NAMALWA (cell line): Measurements from ENCODE around the gene HTR6.
"Not testable (repeated sequence)": the region's sequence is repeated elsewhere in the genome, so short reads cannot be mapped to it uniquely, and the experiment has no call there.

ENCODE experiments used
- DNase-seq: peaks from one replicate; pipeline ENCODE4 v3.0.0-alpha.2; 2015; ENCODE audit warnings: low spot score

The HTR6 gene

DNA sequence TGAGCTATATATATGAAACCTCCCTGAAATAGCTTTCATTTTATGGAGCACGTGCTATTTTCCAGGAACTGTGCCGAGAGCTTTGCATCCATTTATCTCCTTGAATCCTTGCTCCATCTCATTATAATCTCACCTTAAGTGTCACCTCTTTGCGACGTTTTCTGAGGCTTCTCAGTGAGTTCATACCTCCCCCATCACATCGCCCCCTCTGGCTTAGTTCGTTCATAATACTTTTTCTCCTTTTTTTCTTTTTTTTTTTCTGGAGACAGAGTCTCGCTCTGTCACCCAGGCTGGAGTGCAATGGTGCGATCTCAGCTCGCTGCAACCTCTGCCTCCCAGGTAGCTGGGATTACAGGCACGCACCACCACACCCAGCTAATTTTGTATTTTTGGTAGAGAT lies 25.4 kb upstream of the HTR6 start:
- not testable (repeated sequence) for DNase-seq

DNA sequence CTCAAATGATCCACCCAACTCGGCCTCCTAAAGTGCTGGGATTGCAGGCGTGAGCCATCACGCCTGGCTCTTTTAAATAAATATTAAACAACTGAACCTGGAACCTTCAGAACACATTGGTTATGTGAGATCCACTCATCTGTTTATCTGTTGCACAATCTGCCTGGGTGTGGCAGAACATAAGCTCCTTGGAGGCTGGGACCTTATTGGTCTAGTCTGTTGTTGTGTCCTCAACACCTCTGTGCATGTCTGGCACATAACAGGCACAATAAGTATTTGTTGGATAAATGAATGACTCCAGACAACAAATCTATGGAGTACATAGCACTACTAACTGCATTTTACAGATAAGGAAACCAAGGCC lies 24.7 kb upstream of the HTR6 start:
- DNase-seq: no peak

DNA sequence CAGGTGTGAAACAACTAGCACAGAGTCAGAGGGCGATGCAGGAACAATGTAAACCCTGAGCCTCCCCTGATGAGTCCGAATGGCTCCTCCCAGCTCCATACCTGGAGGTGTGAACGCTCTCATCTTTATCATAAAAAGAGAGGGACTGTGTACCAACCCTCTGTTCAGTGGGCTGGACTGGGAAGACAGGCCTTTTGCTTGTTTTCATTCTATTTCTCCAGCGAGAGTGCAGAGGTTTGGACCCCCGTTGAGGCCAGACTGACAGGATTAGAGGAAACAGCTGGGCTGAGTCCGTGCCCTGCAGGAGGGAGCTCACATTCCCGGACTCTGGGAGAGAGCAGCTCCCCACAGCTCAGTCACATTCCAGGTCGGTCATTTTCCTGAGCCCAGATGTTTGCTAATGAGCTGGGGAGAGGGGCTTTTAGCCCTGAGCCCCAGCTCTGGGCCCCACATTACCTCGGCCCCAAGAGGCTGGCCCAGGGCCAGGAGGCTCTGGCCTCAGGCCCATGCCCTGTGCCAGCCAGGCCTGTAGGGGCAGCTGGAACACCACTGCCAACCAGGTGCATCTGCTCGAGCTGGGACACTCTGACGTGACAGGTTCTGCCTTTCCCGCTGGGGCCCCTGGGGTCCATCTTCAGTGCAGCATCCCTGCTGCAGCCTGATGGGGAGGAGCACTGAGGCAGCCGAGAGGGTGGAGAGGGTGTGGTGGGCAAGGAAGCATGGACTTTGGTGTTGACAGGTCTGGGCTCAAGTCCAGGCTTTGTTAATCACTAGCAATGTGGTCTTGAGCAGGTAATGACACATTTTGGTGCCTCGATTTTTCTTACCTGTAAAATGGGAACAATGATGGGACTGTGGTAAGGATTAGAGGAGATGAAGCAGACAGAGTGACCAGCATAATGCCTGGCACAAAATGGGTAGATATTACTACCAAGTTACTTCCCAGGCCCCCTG lies 24.0 kb upstream of the HTR6 start:
- DNase-seq: no peak

DNA sequence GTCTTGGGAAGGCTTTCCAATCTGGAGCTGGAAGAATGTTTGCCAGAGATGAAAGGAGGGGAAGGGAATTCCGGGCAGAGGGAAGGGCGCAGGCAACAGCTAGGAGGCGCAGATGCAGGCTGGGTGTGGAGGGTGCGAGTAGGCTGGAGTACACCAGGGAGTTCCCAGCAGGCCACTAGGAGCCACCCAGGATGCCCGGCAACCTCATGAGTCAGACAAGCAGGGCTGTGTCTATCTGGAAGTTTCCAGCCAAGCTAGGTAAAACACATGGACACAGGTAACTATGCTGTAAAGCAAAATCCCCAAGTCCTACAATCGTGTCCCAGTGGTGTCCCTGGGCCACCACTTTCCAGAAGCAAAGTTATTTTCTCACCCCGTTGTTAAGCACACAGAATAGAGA lies 21.6 kb upstream of the HTR6 start:
- no peak for DNase-seq

DNA sequence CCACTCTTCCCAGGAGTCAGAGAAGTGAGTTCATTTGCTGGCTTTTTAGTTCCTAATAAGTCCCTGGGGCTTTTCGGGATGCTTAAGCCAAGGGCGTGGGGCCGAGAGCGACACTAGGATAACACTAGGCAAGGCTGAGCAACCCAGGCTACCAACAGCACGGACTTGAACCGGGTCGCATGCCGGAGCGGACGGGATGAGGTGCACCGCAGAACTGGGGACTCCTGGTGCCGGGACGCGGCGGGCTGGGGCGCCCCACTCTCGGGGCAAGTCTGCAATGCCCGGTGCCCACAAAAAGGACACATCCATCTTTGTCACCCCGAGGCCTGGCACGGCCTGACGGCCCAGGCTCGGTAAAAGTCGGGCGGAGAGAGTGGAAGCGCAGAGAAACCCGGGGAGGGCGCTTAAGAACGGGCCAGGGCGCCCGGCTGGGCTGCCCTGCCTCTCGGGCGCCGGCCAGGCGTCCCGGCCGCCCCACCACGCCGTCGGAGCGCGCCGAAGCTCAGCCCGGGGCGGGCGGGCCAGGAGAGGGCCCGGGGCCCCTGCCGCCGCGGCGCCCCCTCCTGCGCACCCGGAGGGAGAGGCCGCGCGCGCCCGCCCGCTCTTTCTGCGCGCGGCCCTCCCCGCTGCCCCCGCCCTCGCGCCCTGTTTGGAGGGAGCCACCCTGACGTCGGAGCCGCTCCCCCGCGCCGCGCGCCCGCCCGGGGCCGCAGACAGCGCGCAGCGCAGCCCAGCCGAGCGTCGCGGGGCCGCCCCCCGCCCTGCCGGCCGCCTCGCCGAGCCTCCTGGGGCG lies 20.9 kb upstream of the HTR6 start, which contains the start of gene NBL1:
NBL1 (plus strand) TSS at position 710 of the 793 bp plus-strand sequence. CDS start 10,720 bp downstream, outside the sequence.
- DNase-seq: no peak

DNA sequence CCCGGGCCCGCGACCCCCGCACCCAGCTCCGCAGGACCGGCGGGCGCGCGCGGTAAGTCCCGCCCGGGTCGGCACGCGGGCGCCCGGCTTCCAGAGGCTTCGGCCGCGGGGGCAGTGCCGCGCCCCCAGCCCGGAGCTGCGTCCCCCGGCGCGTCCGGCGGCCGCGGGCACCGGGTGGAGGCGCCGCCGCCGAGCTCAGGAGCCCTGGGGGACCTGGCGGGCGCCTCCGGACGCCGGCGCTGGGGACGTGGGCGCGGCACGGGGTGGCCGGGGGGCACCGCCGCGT lies 20.3 kb upstream of the HTR6 start:
- DNase-seq: no peak

DNA sequence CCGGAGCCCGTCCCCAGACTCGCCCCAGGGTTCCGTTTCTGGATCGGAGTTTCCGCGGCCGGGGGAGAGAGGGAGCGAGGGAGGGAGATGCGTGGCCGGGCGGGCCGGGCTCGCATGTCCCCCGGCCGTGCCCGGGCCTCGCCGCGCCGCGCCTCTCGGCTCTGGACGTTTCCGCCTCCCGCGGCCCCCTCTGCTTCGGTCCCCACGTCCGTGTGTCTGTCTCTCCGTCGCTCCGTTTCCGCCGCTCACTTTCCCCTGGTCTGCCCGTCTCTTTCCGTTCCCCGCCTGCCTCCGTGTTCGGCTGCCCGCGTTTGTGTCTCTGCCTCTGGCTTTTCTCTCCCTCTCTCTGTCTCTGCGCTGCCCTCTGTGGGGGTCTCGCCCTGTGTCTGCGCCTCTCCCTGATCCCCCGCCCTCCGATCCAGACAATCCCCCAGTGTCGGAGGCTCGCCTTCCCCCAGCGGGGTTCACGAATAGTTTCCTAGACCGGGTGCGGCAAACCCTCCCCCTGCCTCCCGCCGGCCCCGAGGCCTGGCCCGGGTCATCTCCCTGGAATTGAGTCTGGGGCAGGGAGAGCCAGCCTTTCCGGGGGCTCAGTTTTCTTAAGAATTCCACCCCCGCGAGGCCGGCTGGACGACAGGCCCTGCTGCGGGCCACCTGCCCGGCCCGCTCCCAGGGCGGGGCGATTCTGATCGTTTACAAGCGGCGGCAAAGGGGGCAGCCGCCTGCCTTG lies 19.8 kb upstream of the HTR6 start:
- no peak for DNase-seq

DNA sequence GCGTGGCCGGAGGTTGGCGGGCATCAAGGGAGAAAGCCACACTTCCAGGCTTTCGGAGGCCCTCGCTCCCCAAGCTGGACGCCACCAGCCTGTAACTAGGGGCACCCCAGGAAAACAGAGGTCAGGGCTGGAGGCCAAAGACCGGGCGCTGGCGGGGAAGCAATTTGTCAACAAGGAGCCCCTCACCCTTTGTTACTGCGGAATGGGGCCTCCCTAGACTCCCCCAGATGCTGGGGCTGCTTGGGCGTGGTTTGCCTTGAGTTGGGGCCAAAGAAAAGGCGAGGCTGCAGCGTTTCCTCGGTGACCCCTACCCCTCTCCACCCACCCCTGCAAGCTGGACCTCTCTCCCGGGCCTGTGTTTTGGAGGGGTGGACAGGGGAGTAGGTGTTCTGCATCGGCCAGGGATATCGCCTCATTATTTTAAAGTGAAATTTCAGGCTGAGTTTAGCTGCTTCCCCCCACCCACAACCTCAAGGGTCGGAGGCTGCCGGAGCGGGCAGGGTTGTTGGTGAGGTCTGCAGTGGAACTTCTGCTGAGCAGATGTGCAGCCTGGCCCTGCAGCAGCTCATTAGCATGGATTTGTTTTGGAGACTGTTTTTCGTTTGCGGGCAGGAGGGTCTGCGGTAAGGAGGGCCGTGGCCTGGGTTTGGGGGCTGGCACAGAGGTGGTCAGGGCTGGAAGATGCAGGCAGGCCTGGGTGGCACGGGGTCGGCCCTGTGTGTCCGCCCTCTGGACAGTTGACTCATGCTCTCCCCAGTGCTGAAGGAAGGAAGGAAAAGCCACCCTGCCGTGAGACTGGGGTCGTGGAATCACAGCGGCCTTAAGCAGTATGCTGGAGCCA lies 19.0 kb upstream of the HTR6 start:
- no peak for DNase-seq

DNA sequence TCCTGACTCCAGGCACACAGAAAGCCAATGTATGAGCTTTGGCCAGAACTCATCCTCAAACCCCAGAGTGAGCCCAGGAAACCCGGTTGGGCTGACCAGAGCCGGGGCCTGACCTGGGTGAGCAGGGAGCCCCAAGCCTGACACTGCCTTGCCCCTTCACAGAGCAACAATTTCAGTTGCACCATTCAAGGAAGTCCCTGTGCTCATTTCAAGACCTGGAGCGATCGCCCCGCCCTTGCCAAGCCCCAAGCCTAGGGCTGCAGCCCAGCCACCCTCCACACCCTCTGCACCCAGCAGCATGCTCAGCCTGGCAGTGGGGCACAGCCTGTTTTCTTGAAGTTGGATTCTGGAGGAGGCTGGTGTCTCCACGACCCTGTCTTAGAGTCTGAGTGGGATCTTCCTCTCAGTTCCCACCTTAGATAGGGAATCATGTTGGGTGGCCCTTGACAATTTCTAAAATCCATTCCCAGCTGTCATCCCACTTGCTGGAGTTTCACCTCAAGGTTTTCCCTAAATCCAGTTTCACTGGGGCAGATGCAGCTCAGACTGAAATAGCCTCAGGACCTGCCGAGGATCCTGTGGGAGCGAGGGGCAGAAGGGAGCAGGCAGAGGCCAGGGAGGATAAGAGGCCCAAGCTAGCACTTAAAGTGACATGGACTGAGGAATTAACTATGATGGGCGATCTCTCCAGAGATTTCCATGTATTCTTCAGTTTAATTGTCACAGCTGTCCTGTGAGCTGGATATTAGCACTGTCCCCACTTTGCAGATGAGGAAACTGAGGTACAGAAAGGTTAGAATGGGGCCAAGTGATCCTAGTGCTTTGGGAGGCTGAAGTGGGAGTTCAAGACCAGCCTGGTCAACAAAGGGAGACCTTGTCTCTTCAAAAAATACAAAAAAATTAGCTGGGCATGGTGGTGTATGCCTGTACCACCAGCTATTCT lies 18.0 kb upstream of the HTR6 start:
- DNase-seq: no peak

DNA sequence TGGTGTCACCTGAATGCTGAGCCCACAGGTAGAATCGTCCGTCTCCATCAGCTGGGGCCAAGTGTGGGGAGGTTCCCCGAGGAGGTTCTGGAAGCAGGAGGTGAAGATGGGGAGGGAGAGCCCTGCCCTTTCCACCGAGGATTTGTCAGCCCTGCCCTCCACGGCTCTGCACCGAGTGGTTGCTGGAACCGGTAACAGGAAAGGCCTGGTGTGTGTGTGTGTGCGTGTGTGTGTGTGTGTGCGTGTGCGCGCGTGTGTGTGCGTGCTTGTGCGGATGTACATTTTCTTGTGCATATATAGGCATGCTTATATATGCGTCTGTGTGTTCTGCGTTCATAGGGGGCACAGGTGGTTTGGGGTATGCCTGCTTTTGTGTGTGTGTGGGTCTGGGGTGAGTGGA lies 17.0 kb upstream of the HTR6 start:
- no peak for DNase-seq

DNA sequence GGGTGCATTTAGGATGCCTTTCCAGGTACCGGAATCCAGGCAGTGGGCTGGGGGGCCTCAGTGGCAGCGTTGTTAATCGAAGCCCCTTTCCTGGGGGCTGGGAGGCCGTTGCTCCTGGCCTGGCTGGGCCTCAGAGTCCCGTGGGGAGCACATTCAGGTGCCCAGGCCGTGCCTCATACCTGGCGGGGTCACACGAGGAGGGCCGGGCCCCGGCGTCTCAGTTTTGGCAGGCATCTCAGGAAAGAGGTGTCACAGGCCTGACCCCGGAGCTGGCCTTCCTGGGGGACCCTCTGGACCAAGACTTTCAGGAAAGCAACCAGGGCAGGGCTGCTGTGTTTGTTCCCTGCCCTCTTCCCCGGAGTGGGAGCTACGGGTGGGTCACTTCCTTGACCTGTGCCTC lies 16.4 kb upstream of the HTR6 start:
- no peak for DNase-seq

DNA sequence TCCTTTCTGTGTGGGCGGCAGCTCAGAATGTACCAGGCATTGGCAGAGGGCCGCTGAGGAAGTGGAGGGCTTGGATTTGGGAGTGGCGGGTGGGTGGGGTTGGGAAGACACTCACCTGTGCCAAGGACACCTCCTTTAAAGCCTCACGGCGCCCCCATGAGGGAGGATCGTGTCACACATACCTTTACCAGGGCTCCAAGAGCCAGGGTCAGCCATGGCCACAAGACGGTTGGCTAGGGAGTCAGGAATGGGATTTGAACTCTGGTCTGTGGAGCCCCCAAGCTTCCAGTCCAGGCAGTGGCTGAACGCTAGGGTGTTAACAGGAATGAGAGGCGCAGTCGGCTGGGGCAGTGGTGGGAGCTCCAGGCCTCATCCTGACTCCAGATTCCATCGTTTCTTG lies 16.0 kb upstream of the HTR6 start:
- DNase-seq: no peak

DNA sequence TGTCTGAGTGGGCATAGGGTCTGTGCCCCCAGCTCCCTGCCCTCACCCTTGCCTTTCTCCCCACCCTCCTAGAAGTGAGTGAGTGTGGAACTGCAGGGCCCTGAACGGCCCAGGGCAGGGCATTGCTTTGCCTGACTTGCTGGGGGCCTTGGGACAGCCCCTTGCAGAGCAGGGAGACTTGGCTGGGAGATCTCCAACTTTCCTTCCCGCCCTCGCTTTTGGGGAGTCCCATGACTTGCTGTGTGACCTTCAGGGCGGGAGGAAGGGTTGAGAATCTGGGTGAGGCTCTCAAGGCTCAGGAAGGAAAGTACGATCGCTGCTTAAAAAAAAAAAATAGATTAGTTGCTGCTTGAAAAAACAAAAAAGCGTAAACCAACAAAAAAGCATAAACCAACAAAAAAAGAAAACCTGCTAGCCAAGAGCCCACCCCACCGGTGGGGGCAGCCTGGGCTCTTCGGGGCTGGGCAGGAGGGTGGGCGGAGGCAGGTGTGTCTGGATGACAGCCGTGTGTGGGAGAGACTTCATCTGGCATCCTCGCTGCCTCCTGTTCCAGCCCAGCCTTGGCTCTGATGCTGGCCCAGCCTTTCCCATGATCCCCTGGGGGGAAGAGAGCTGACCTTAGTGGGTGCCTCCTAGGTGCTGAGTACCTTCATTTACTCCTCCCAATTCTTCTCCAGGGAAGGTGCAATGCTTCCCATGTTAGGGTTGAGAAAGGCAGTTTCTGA lies 14.1 kb upstream of the HTR6 start:
- DNase-seq: no peak

DNA sequence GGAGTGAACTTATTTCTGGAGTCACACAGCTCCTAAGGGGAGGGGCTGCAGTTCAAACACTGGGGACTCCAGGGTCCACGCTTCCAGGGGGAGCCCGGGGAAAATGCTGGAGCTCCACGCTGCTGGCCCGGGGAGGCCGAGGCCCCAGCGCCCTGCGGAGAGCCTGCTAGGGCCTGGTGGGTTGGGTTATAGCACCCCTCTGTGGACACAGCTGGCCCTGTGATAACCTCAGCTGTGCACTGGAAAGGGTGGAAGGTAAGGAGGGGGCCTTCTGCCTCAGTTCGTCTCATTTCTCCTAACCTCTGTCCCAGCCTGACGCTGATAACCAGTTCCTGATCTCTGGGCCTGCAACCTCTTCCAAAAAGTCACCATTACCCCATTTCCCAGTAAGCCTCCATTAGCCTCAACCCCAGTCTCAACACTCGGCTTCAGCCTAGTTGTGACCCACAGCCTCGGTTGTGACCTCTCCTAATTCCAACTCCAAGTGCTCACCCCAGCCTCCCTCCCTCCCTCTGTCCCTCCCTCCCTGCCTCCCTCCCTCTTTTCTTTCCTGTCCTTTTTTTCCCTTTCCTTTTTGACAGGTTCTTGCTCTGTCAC lies 13.4 kb upstream of the HTR6 start:
- DNase-seq: peak; percentile 63

DNA sequence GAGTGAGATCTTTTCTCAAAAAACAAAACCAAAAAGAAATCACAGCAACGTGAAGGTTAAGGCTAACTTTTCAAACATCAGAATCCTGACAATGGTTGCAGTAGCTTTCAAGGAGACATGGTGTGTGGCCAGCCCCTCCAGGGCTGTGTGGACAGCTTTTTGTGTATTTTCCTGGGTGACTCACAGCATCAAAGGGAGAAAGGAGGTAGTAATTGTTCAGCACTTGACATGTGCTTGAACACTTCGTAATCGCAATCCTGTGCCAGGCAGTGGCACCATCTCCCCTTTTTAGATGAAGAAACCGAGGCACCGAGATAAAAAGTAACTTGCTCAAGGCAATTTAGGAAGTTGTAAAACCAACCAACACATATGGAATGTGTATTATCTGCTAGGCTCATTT lies 10.3 kb upstream of the HTR6 start:
- DNase-seq: no peak

DNA sequence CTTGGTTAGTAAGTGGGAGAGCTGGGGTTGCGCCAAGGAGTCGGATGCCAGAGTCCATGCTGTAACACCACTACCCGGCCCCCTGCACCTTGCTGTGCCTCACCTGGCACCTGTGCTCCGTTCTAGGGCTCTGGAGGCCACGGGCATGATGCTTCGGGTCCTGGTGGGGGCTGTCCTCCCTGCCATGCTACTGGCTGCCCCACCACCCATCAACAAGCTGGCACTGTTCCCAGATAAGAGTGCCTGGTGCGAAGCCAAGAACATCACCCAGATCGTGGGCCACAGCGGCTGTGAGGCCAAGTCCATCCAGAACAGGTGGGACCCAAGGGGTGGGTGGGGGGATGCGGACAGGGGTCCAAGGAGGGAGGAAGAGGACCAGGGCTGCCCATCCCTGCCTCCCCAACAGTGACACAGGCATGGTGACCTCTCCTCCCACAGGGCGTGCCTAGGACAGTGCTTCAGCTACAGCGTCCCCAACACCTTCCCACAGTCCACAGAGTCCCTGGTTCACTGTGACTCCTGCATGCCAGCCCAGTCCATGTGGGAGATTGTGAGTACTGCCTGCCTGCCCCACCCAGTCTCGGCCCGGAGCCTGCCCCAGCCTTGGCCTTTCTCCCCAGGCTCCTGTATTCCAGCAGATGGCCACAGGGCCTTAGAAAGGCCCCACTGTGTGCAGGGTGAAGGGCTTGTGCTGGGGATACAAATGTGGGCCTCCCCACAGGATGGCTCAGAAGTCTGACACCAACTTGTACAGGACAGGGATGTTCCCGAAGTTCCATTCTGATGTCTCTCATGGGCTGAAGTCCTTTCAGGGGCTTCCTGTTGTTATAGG lies 9.6 kb upstream of the HTR6 start:
- DNase-seq: no peak

DNA sequence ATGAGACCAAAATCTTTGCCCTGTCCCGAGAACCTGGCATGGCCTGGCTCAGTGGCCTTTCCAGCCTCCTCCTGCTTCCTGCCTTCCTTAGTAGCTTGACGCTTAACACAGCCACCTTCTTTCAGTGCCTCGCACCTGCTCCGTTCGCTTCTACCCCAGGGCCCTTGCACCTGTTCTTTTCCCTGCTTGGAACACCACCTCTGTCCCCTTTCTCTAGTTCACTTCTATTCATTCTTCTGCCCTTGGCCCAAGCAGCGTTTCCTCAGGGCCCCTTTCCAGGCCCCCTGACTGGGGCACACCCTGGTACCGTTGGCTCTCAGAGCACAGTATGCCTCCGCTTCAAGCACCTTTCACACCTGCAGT lies 9.0 kb upstream of the HTR6 start:
- DNase-seq: no peak

DNA sequence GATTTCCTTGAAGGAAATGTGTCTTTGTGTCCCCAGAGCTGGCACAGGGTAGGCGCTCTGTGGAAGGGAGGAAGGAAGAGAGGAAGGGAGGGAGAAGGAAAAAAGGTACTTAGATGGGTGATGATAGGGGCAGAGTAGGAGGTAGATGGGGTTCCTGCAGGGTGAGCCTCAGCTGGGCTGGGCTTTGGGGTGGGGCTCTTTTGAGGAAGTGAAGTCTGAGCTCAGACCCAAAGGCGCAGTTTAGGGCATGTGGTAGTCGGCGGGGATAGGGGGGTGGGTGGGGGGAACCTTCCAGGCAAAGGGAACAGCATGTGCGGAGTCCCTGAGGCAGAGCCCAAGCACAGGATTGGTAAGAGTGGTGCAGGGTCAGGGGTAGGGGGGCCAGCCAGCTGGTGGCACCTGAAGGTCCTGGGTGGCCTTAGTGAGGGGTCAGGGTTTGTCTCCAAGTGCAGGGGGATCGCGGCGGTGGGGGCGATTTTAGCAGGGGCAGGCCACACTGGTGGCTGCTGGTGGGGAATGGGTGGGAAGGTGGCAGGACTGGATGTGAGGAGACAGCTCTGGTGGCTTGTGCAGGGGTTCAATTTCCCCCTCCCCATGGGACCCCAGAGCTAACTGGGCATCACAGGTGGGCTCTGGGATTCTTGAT lies 8.4 kb upstream of the HTR6 start:
- DNase-seq: no peak
